Measurements from ENCODE around the gene HINT2.

The HINT2 gene

DNA sequence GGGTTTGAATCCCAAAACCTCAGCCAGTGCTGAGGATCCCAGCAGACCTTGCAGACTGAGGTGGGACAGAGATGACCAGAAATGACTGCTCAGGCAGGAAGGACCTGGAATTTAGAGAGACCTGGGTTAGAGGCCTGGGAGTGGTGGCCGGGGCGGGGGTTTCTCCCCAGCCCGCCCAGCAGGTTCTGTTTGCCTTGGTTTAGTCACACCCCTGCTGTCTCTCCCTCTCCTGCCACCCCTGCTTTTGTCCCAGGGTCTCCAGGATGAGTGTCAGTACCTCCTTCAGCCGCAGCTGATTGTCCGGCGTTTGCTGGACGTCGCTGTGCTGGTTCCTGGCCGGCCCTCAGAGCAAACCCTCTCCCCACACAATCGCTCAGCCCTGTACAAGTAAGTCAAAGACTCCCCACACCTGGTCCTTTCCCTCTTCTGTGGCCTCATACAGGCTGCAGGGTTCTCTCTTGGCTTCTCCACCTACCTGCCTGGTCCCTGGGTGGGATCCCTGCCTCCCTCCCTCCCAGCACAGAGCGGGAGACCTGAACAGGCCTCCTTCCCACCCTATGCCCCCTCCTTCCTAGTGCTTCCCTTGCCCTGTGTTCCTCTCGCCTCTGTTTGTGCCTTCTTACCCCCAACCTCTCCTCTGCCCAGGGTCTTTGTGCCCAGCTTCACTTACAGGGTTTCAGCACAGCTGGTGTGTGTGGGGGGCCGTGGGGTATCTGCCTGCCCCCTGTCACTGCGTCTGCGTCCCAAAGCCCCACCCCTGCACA lies 26.2 kb upstream of the HINT2 start:
- DNase-seq = no peak

GRCh38 chr9:35839926-35840325 lies 25.1 kb upstream of the HINT2 start:
- no peak for DNase-seq

DNA sequence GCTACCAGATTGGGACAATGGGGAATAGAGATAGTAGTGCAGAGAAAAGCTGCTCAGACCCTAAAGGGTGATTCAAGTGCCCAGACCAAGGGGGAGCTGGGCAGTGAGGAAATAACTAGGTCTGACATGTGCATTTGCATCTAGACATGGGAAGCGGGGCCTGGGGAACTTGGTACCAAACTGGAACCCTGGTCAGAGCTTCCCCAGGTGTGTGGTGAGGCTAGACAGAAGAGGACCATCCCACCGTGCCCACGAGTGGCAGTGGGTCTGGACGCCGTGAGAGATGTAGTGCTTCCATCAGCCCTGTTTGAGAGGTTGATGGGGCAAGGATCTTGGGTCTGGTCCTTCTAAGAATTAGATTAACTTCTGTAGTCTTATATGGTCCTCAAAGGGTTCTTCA lies 21.8 kb upstream of the HINT2 start:
- no peak for DNase-seq

GRCh38 chr9:35835766-35836165 lies 20.9 kb upstream of the HINT2 start:
- DNase-seq = no peak

GRCh38 chr9:35835216-35835632 lies 20.4 kb upstream of the HINT2 start:
- DNase-seq = no peak

DNA sequence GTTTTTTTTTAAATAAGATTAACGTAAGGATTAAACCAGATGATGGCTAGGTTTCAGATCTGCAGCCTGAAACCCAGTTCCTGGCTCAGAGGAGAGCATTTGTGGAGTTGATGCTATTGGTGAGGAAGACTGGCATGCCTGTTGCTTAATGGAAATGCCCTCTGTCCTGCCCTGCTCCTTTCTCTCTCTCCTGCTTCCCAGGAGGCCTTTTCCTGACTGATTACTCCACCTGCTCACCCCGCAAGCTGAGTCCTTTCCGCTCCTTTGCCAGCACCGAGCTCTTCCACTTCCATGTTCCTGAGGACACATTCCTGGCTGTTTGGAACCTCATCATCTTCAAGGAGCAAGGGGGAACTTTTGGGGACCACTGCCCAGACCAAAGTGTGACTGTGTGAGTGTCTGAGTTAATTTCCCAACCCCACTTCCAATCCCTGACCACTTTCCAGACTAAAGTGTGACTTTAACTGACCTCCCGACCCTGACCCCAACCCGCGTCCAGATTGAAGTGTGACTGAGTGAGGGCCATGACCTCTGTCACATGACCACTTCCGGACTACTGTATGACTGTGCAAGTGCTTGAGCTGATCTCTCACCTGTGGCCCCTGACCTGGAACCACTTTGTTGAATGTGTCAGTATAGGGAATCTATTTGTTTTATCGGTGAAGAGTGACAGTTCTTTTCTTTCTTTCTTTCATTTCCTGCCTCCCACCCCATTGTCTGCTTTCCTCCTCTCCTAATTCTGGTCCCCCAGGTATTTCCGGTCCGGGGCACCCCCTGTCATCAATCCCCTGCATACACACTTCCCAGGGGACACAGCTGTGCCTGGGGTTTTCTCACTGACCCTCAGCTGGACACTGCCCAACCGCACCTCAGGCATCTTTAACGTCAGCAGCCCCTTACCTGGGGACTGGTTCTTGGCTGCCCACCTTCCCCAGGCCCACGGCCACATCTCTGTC lies 19.7 kb upstream of the HINT2 start:
- no peak for DNase-seq

GRCh38 chr9:35832814-35833213 lies 18.0 kb upstream of the HINT2 start:
- DNase-seq = no peak

- no peak for DNase-seq
Measured at GRCh38 chr9:35831040-35831439, 16.2 kb upstream of the HINT2 start.

GRCh38 chr9:35829764-35830096 lies 14.9 kb upstream of the HINT2 start:
- DNase-seq = no peak

- peak; percentile 97 for DNase-seq
Measured at GRCh38 chr9:35829084-35829763, 14.4 kb upstream of the HINT2 start, which contains the start of gene TMEM8B. Gene TMEM8B (plus strand): TSS chr9:35829228. CDS start chr9:35829448, 220 bp downstream.

- DNase-seq = no peak
Measured at GRCh38 chr9:35828716-35829083, 13.9 kb upstream of the HINT2 start, which contains the start of gene FAM221B. Gene FAM221B (minus strand): TSS chr9:35828732. CDS start chr9:35826161, 2,571 bp downstream.

GRCh38 chr9:35827486-35827885 lies 12.6 kb upstream of the HINT2 start:
- DNase-seq = no peak

DNA sequence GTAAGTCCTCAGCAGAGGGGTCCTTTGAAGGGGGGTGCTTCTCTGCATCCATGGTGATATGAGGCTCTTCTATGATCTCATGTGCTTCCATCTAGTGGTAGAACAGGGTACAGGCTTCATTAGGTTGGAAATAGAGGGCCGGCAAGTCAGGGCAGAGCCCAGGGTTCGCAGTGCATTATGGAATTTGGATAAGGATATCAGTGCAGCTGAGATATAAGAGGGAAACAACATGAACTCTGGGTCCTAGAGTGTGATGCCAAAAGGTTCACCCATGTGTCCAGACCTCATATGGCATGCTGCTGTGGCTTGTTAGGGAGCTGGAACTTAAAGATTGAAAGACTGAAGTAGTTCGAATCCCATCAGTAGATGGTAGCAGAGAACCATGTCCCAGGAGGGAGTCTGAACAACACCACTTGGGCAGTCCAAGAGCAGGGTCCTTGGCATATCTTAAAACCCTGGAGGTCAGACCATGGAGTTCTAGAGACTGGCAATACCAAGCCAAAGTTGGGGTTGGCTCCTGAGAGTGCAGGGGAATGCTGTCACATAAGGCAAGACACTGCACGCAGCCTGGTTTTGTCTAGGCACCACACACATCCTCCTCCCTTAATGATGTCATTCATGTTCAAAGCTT lies 11.3 kb upstream of the HINT2 start:
- no peak for DNase-seq

DNA sequence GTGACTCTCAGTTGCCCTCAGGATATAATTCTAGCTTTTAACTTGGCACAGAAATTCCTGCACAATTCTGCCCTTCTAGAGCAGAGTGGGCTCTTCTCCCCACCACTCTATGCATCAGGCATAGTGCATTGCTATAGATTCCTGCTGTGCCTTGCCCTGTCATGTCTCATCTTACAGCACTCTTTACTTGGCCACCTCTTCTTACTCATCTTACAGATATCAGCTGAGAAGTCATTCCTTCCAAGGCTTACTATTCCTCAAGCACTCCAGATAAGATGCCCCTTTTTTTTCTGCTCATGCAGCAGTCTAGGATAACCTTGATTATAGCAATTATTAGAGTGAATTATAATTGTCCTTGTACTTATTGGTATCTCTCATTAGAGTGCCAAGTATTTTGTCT lies 8.1 kb upstream of the HINT2 start:
- DNase-seq = no peak

DNA sequence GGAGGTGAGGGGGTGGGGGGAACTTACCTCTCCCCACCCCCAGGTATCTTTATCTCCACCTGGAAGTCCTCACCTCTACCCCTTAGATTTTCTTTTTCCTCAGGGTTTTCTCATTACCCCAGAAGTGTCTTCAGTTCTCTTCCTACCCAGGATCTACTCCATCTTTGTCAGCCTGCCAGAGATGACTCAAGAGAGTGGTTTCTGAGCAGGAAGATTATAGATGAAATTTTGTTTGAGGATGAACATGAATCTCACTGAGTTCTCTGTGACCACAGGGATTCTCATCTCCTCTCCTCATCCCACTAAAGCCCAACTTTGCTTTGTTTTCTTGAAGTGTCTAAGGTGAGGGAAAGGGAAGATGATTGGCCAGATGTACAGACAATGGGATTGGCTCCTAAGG lies 5.2 kb upstream of the HINT2 start:
- no peak for DNase-seq

DNA sequence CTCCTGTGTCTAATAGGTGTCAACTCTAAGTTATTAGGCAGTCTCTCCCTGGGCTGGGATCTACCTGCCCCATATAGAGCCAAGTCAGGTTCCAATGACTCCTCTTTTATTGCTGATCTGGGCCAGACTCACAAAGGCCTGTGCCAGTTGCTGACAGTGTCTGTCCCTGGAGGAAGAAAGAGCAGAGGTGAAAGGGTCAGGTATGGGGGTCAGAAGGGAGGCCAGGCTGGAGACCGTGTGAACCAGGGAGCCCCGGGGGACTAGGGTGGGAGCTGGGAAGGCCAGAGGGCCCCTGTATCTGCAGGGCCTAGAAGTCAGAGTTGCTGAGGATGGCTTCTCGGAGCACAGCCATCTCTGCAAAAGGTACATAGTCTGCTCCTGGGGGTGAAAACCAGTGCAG lies 3.5 kb upstream of the HINT2 start:
- DNase-seq = no peak

- DNase-seq = no peak
Measured at GRCh38 chr9:35816708-35817107, 1.9 kb upstream of the HINT2 start.

- peak; percentile 81 for DNase-seq
Measured at GRCh38 chr9:35814106-35814840, 569 bp downstream of the HINT2 start.

DNA sequence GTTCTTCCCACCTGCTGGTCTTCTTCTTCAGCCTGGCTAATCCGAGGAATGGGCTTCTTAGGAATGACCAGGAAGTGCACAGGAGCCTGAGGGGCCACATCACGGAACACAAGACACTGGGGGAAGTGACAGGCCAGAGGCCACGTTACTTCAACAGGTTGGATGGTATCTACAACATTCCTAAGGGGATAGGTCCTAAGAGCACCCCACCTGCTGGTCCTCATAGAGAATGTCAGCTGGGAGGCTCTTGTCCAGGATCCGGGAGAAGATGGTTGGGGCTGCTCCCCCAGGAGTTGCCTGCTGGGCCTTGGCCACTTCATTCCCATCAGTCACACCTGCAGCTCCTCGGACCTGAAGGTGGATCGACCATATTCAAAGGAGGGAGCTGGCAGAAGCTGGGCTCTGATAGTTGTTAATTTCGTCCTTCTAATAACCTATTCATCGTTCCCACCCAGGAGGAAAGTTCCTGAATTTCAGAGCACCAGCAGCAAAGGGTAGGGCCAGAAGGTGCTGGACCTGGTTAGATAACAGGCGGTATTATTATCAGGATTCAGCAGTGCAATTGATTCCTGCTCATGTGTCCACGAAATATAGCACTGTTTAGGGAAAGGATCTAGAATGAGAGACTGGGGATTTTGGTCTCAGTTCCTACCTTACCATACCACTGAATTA lies 1.3 kb downstream of the HINT2 start:
- DNase-seq = no peak

DNA sequence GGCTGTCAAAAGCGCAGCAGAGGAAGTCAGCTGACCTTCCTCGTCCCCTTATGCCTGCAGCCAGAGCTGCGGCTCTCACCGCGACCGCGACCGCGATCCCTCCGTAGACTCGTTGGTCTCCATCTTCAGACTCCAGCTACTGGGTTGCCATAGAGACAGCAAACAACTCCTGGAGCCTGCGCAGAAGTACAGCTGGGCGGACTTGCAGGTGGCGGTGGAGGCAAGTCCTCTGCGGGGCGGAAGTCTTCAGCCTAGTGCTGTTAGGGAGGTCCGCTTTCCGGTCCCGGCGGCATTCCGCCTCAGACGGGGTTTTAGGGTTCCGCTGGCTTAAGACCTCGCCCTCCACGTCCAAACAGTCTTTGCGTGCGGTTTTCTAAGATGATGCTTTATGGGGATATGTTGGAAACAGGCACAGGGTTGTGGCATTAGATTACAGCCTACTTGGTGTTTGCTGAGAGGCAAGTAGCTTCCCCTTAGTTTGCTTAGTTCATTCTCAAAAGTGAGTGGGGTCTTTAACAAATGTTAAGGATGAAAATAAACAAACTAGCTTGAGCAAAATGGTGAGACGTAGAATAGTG lies 2.7 kb downstream of the HINT2 start, which contains the start of gene SPAG8:
SPAG8 (minus strand) TSS at position 238 of the 578 bp plus-strand sequence; CDS start at position 123, 115 bp downstream.
- DNase-seq = peak; percentile 96

Measured in right hindlimb (tissue), 1 donor.